ENCODE results near the gene IZUMO4.

IZUMO4 gene

GRCh38 chr19:2055931-2056836, 40.5 kb upstream of the IZUMO4 start:
- no peaks in the 10 kb centered on the region for H3K36me3 Mint-ChIP-seq
- H3K27ac Mint-ChIP-seq, result peak overlapping the region; percentile 73
- H3K27me3 Mint-ChIP-seq, result no peaks in the 10 kb centered on the region
- peak overlapping the region; percentile 46 for H3K4me3 Mint-ChIP-seq
- H3K9me3 Mint-ChIP-seq (ENCODE audit: low read depth), result no peaks in the 10 kb centered on the region
- H3K4me1 Mint-ChIP-seq (ENCODE audit: low read depth), result peaks cover 47% of the 10 kb centered on the region

- no peaks in the 10 kb centered on the region for H3K27me3 Mint-ChIP-seq
- H3K9me3 Mint-ChIP-seq (ENCODE audit: low read depth), result no peaks in the 10 kb centered on the region
- peak overlapping the region; percentile 54 for H3K27ac Mint-ChIP-seq
- no peaks in the 10 kb centered on the region for H3K36me3 Mint-ChIP-seq
- peaks cover 44% of the 10 kb centered on the region for H3K4me1 Mint-ChIP-seq (ENCODE audit: low read depth)
- peak overlapping the region; percentile 17 for H3K4me3 Mint-ChIP-seq
Observed at GRCh38 chr19:2056837-2057192, 39.9 kb upstream of the IZUMO4 start.

- no peaks in the 10 kb centered on the region for H3K36me3 Mint-ChIP-seq
- H3K27ac Mint-ChIP-seq, result peak overlapping the region; percentile 80
- H3K4me1 Mint-ChIP-seq (ENCODE audit: low read depth), result peaks cover 48% of the 10 kb centered on the region
- H3K9me3 Mint-ChIP-seq (ENCODE audit: low read depth), result no peaks in the 10 kb centered on the region
- H3K27me3 Mint-ChIP-seq, result no peaks in the 10 kb centered on the region
- no peak overlapping the region for H3K4me3 Mint-ChIP-seq
Observed at GRCh38 chr19:2057484-2058469, 38.9 kb upstream of the IZUMO4 start.

GRCh38 chr19:2058570-2059421, 37.9 kb upstream of the IZUMO4 start:
- Mint-ChIP-seq H3K9me3 (ENCODE audit: low read depth) (no peaks in the 10 kb centered on the region), H3K4me1 (ENCODE audit: low read depth) (peaks cover 45% of the 10 kb centered on the region), H3K27ac (peak overlapping the region; percentile 80), H3K36me3 (no peaks in the 10 kb centered on the region), H3K27me3 (no peaks in the 10 kb centered on the region), H3K4me3 (no peak overlapping the region)

- Mint-ChIP-seq H3K4me1 (ENCODE audit: low read depth) (peaks cover 44% of the 10 kb centered on the region), H3K9me3 (ENCODE audit: low read depth) (no peaks in the 10 kb centered on the region), H3K27ac (peak overlapping the region; percentile 96), H3K27me3 (no peaks in the 10 kb centered on the region), H3K4me3 (peak overlapping the region; percentile 89), H3K36me3 (no peaks in the 10 kb centered on the region)
Observed at GRCh38 chr19:2059422-2060201, 37.1 kb upstream of the IZUMO4 start.

GRCh38 chr19:2060884-2061494, 35.7 kb upstream of the IZUMO4 start:
- Mint-ChIP-seq H3K27ac (peak overlapping the region; percentile 96), H3K4me1 (ENCODE audit: low read depth) (peaks cover 37% of the 10 kb centered on the region), H3K4me3 (peak overlapping the region; percentile 89), H3K36me3 (no peaks in the 10 kb centered on the region), H3K9me3 (ENCODE audit: low read depth) (no peaks in the 10 kb centered on the region), H3K27me3 (no peaks in the 10 kb centered on the region)

- Mint-ChIP-seq H3K4me1 (ENCODE audit: low read depth) (peaks cover 35% of the 10 kb centered on the region), H3K27me3 (no peaks in the 10 kb centered on the region), H3K9me3 (ENCODE audit: low read depth) (no peaks in the 10 kb centered on the region), H3K36me3 (no peaks in the 10 kb centered on the region), H3K4me3 (peak overlapping the region; percentile 90), H3K27ac (peak overlapping the region; percentile 88)
Observed at GRCh38 chr19:2061495-2062388, 35.0 kb upstream of the IZUMO4 start.

GRCh38 chr19:2062389-2062729, 34.4 kb upstream of the IZUMO4 start:
- no peaks in the 10 kb centered on the region for H3K36me3 Mint-ChIP-seq
- H3K27ac Mint-ChIP-seq, result peak overlapping the region; percentile 77
- peak overlapping the region; percentile 90 for H3K4me3 Mint-ChIP-seq
- H3K27me3 Mint-ChIP-seq, result no peaks in the 10 kb centered on the region
- peaks cover 32% of the 10 kb centered on the region for H3K4me1 Mint-ChIP-seq (ENCODE audit: low read depth)
- H3K9me3 Mint-ChIP-seq (ENCODE audit: low read depth), result no peaks in the 10 kb centered on the region

GRCh38 chr19:2062770-2063169, 33.9 kb upstream of the IZUMO4 start:
- Mint-ChIP-seq H3K36me3 (no peaks in the 10 kb centered on the region), H3K27ac (peak overlapping the region; percentile 28), H3K27me3 (no peaks in the 10 kb centered on the region), H3K9me3 (ENCODE audit: low read depth) (no peaks in the 10 kb centered on the region), H3K4me1 (ENCODE audit: low read depth) (peaks cover 31% of the 10 kb centered on the region), H3K4me3 (peak overlapping the region; percentile 90)

- peaks cover 22% of the 10 kb centered on the region for H3K4me1 Mint-ChIP-seq (ENCODE audit: low read depth)
- H3K27ac Mint-ChIP-seq, result no peak overlapping the region
- no peaks in the 10 kb centered on the region for H3K27me3 Mint-ChIP-seq
- H3K36me3 Mint-ChIP-seq, result no peaks in the 10 kb centered on the region
- H3K9me3 Mint-ChIP-seq (ENCODE audit: low read depth), result no peaks in the 10 kb centered on the region
- peak overlapping the region; percentile 49 for H3K4me3 Mint-ChIP-seq
Observed at GRCh38 chr19:2063824-2064223, 32.9 kb upstream of the IZUMO4 start.

- Mint-ChIP-seq H3K27ac (no peak overlapping the region), H3K4me3 (no peak overlapping the region), H3K4me1 (ENCODE audit: low read depth) (peaks cover 18% of the 10 kb centered on the region), H3K27me3 (no peaks in the 10 kb centered on the region), H3K9me3 (ENCODE audit: low read depth) (no peaks in the 10 kb centered on the region), H3K36me3 (no peaks in the 10 kb centered on the region)
Observed at GRCh38 chr19:2064395-2064787, 32.3 kb upstream of the IZUMO4 start.

GRCh38 chr19:2064788-2065524, 31.8 kb upstream of the IZUMO4 start:
- no peak overlapping the region for H3K4me3 Mint-ChIP-seq
- H3K9me3 Mint-ChIP-seq (ENCODE audit: low read depth), result no peaks in the 10 kb centered on the region
- no peak overlapping the region for H3K27ac Mint-ChIP-seq
- no peaks in the 10 kb centered on the region for H3K27me3 Mint-ChIP-seq
- H3K36me3 Mint-ChIP-seq, result no peaks in the 10 kb centered on the region
- peaks cover 21% of the 10 kb centered on the region for H3K4me1 Mint-ChIP-seq (ENCODE audit: low read depth)
